Measurements from ENCODE around the gene STMN1.

- TF ChIP-seq YY1 (IDR thresholded peaks at IDR 0.05; ENCODE audit: insufficient read depth, insufficient read length) (no peak), SUZ12 (IDR thresholded peaks at IDR 0.05; ENCODE audit: extremely low read depth, insufficient read depth, insufficient read length) (no peak), ZNF274 (IDR thresholded peaks at IDR 0.05; ENCODE audit: low read depth, low read length) (no peak)
Observed at GRCh38 chr1:25924454-25924853, 18.2 kb upstream of the STMN1 start.

Measured in NT2/D1 (cell line).